HG02943 (cell line): ENCODE measurements around the gene ZNF556.
"Not testable (repeated sequence)": the region's sequence is repeated elsewhere in the genome, so short reads cannot be mapped to it uniquely, and the experiment has no call there.

ENCODE experiments used
- ATAC-seq: cut with Tn5 transposase; IDR thresholded peaks from one replicate; pipeline ENCODE4 v1.9.1; 2021; ENCODE audit warnings: mild to moderate bottlenecking, low read depth, moderate library complexity; ENCODE audit not compliant: unreplicated experiment

ZNF556 gene

GRCh38 chr19:2902590-2903218 lies 35.6 kb downstream of the ZNF556 start:
- ATAC-seq: no peak

GRCh38 chr19:2903326-2903725 lies 36.2 kb downstream of the ZNF556 start:
- ATAC-seq: not testable (repeated sequence)

GRCh38 chr19:2905918-2906519 lies 38.9 kb downstream of the ZNF556 start:
- no peak for ATAC-seq

- no peak for ATAC-seq
Observed at GRCh38 chr19:2906631-2907195, 39.6 kb downstream of the ZNF556 start.

- no peak for ATAC-seq
Observed at GRCh38 chr19:2912306-2912705, 45.2 kb downstream of the ZNF556 start.

GRCh38 chr19:2917275-2918184 lies 50.4 kb downstream of the ZNF556 start:
- no peak for ATAC-seq

- no peak for ATAC-seq
Observed at GRCh38 chr19:2922987-2923386, 55.9 kb downstream of the ZNF556 start.

- ATAC-seq: no peak
Observed at GRCh38 chr19:2923510-2923909, 56.4 kb downstream of the ZNF556 start.

GRCh38 chr19:2926341-2927031 lies 59.4 kb downstream of the ZNF556 start:
- ATAC-seq: no peak

- no peak for ATAC-seq
Observed at GRCh38 chr19:2927032-2927430, 59.9 kb downstream of the ZNF556 start.
